NCI-H1436 treated with DMSO at 0.1 percent for 48 hours (cell line): ENCODE data around the gene LRRIQ1.

ENCODE experiments used
- DNase-seq: peaks from one replicate; lab custom pipeline; 2025; lab: John Stamatoyannopoulos, UW

Gene LRRIQ1

GRCh38 chr12:85057370-85057963 lies 21.3 kb downstream of the LRRIQ1 start:
- DNase-seq, result no peak

GRCh38 chr12:85058339-85058738 lies 22.2 kb downstream of the LRRIQ1 start:
- no peak for DNase-seq

- DNase-seq, result no peak
Observed at GRCh38 chr12:85059594-85059993, 23.4 kb downstream of the LRRIQ1 start.

- DNase-seq, result no peak
Observed at GRCh38 chr12:85060916-85061315, 24.8 kb downstream of the LRRIQ1 start.

- no peak for DNase-seq
Observed at GRCh38 chr12:85065837-85066482, 29.8 kb downstream of the LRRIQ1 start.

- no peak for DNase-seq
Observed at GRCh38 chr12:85072826-85073225, 36.7 kb downstream of the LRRIQ1 start.

GRCh38 chr12:85076688-85077430 lies 40.7 kb downstream of the LRRIQ1 start:
- peak; percentile 51 for DNase-seq

- DNase-seq, result no peak
Observed at GRCh38 chr12:85085066-85085465, 48.9 kb downstream of the LRRIQ1 start.

GRCh38 chr12:85089792-85090191 lies 53.6 kb downstream of the LRRIQ1 start:
- no peak for DNase-seq

- no peak for DNase-seq
Observed at GRCh38 chr12:85092814-85093370, 56.7 kb downstream of the LRRIQ1 start.

GRCh38 chr12:85095501-85095900 lies 59.4 kb downstream of the LRRIQ1 start:
- no peak for DNase-seq

GRCh38 chr12:85130646-85131045 lies 94.5 kb downstream of the LRRIQ1 start:
- DNase-seq, result no peak

- DNase-seq, result no peak
Observed at GRCh38 chr12:85138833-85139232, 102.7 kb downstream of the LRRIQ1 start.

GRCh38 chr12:85147331-85147730 lies 111.2 kb downstream of the LRRIQ1 start:
- no peak for DNase-seq

- DNase-seq, result no peak
Observed at GRCh38 chr12:85152311-85152729, 116.2 kb downstream of the LRRIQ1 start.

GRCh38 chr12:85155791-85156190 lies 119.6 kb downstream of the LRRIQ1 start:
- peak; percentile 17 for DNase-seq

GRCh38 chr12:85156569-85156968 lies 120.4 kb downstream of the LRRIQ1 start:
- no peak for DNase-seq

- no peak for DNase-seq
Observed at GRCh38 chr12:85157035-85157603, 121.0 kb downstream of the LRRIQ1 start.

GRCh38 chr12:85163752-85164321 lies 127.7 kb downstream of the LRRIQ1 start:
- no peak for DNase-seq

- DNase-seq, result no peak
Observed at GRCh38 chr12:85179680-85180270, 143.6 kb downstream of the LRRIQ1 start.

- DNase-seq, result no peak
Observed at GRCh38 chr12:85182699-85183098, 146.5 kb downstream of the LRRIQ1 start.

- no peak for DNase-seq
Observed at GRCh38 chr12:85183855-85184254, 147.7 kb downstream of the LRRIQ1 start.
